ENCODE results near the gene AURKAIP1.

AURKAIP1 gene

DNA sequence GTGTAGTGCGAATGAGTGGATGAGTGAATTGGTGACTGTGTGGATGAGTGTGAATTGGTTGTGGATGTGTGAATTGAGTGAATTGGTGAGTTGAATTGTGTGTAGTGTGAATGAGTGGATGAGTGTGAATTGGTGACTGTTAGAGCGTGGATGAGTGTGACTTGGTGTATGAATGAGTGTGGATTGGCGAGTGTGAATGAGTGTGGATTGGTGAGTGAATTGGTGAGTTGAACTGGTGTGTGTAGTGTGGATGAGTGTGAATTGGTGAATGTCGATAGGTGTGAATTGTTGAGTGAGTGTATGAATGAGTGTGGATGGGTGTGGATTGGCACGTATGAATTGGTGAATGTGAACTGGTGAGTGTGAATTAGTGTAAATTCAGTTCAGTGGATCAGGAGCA, 7.7 kb downstream of the AURKAIP1 start:
- no peaks in the 10 kb centered on the region for H3K79me2 ChIP-seq (ENCODE audit: insufficient read depth, low read length)
- H3K36me3 ChIP-seq (ENCODE audit: insufficient read depth, low read length) = peaks cover 10% of the 10 kb centered on the region; the same call in 1 of the 2 replicates
- no peak overlapping the region for H2AFZ ChIP-seq (ENCODE audit: low read depth, low read length)
- H3K9ac ChIP-seq (ENCODE audit: low read depth, low read length) = no peak overlapping the region
- peaks cover 12% of the 10 kb centered on the region for H3K4me1 ChIP-seq (ENCODE audit: insufficient read depth, low read length)
- H4K20me1 ChIP-seq (ENCODE audit: insufficient read depth, low read length) = peaks cover 12% of the 10 kb centered on the region
- DNase-seq = no peak
- H3K4me2 ChIP-seq (ENCODE audit: insufficient read depth, low read length) = no peak overlapping the region
- no peak for TF ChIP-seq EZH2 (IDR thresholded peaks at IDR 0.05; ENCODE audit: borderline replicate concordance, low read depth, low read length, severe bottlenecking)
- TF ChIP-seq, protein P1, sequence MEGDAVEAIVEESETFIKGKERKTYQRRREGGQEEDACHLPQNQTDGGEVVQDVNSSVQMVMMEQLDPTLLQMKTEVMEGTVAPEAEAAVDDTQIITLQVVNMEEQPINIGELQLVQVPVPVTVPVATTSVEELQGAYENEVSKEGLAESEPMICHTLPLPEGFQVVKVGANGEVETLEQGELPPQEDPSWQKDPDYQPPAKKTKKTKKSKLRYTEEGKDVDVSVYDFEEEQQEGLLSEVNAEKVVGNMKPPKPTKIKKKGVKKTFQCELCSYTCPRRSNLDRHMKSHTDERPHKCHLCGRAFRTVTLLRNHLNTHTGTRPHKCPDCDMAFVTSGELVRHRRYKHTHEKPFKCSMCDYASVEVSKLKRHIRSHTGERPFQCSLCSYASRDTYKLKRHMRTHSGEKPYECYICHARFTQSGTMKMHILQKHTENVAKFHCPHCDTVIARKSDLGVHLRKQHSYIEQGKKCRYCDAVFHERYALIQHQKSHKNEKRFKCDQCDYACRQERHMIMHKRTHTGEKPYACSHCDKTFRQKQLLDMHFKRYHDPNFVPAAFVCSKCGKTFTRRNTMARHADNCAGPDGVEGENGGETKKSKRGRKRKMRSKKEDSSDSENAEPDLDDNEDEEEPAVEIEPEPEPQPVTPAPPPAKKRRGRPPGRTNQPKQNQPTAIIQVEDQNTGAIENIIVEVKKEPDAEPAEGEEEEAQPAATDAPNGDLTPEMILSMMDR (IDR thresholded peaks at IDR 0.05; ENCODE audit: borderline replicate concordance, extremely low read depth, low read length, poor library complexity, severe bottlenecking) = no peak
- no peaks in the 10 kb centered on the region for H3K27me3 ChIP-seq (ENCODE audit: insufficient read depth, low read length, poor library complexity)
- no peak for ATAC-seq (ENCODE audit: insufficient read depth, low read depth)
- H3K27ac ChIP-seq (ENCODE audit: low read length) = no peak overlapping the region
- H3K4me3 ChIP-seq (ENCODE audit: low read depth in 1 of 2, low read length in 2 of 2) = no peak overlapping the region
- peaks cover 17% of the 10 kb centered on the region for H3K9me3 ChIP-seq (ENCODE audit: insufficient read depth, low read length, severe bottlenecking)

DNA sequence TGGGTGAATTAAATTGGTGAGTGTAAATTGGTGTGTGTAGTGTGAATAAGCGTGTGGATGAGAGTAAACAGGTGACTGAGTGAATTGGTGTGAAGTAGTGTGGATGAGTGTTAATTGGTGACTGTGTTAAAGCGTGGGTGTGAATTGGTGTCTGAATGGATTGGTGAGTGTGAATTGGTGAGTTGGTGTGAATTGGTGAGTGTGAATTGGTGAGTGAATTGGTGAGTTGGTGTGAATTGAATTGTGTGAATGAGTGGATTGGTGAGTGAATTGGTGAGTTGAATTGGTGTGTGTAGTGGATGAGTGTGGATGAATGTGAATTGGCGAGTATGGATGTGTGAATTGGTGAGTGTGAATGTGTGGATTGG, 8.3 kb downstream of the AURKAIP1 start:
- Histone ChIP-seq H3K9me3 (ENCODE audit: insufficient read depth, low read length, severe bottlenecking) (peaks cover 17% of the 10 kb centered on the region), H3K27ac (ENCODE audit: low read length) (no peak overlapping the region), H3K4me2 (ENCODE audit: insufficient read depth, low read length) (no peak overlapping the region), H4K20me1 (ENCODE audit: insufficient read depth, low read length) (peaks cover 6% of the 10 kb centered on the region), H3K4me3 (ENCODE audit: low read depth in 1 of 2, low read length in 2 of 2) (no peak overlapping the region), H3K79me2 (ENCODE audit: insufficient read depth, low read length) (no peaks in the 10 kb centered on the region), H3K9ac (ENCODE audit: low read depth, low read length) (no peak overlapping the region), H3K4me1 (ENCODE audit: insufficient read depth, low read length) (peaks cover 6% of the 10 kb centered on the region), H3K27me3 (ENCODE audit: insufficient read depth, low read length, poor library complexity) (no peaks in the 10 kb centered on the region), H2AFZ (ENCODE audit: low read depth, low read length) (no peak overlapping the region), H3K36me3 (ENCODE audit: insufficient read depth, low read length) (peaks cover 6% of the 10 kb centered on the region; the same call in 1 of the 2 replicates)
- TF ChIP-seq, protein P1 (IDR thresholded peaks at IDR 0.05; ENCODE audit: borderline replicate concordance, extremely low read depth, low read length, poor library complexity, severe bottlenecking) = no peak
- TF ChIP-seq EZH2 (IDR thresholded peaks at IDR 0.05; ENCODE audit: borderline replicate concordance, low read depth, low read length, severe bottlenecking) = no peak
- ATAC-seq (ENCODE audit: insufficient read depth, low read depth) = no peak
- no peak for DNase-seq

DNA sequence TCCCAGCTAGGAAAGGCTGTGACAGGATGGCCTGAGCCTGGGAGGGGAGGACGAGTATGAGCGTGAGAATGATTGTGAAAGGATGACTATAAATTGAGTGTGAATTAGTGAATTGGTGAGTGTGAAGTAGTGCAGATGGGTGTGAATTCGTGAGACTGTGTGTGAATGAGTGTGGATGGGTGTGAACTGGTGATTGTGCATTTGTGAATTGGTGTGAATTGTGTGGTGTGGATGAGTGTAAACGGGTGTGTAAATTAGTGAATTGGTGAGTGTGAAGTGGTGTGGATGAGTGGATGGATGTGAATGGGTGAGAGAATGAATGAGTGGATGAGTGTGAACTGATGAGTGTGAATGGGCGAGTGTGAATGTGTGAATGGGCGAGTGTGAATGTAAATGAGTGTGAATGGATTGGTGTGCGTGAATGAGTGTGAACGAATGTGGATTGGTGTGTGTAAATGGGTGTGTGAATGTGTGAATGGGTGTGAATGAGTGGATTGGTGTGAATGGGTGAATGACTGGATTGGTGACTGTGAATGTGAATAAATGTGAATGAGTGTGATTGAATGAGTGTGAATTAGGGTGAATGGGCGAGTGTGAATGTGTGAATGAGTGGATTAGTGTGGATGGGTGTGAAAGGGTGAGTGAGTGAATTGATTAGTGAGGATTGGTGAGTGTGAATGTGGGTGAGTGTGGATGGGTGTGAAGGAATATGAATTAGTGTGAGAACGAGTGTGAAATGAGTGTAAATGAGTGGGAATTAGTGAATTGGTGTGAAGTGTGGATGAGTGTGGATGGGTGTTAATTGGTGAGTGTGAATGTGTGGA, 8.9 kb downstream of the AURKAIP1 start:
- DNase-seq = no peak
- Histone ChIP-seq H3K27me3 (ENCODE audit: insufficient read depth, low read length, poor library complexity) (no peaks in the 10 kb centered on the region), H3K9ac (ENCODE audit: low read depth, low read length) (no peak overlapping the region), H3K79me2 (ENCODE audit: insufficient read depth, low read length) (no peaks in the 10 kb centered on the region), H3K4me1 (ENCODE audit: insufficient read depth, low read length) (no peaks in the 10 kb centered on the region), H2AFZ (ENCODE audit: low read depth, low read length) (no peak overlapping the region), H3K27ac (ENCODE audit: low read length) (no peak overlapping the region), H3K9me3 (ENCODE audit: insufficient read depth, low read length, severe bottlenecking) (peaks cover 17% of the 10 kb centered on the region), H4K20me1 (ENCODE audit: insufficient read depth, low read length) (no peaks in the 10 kb centered on the region; the same call in 1 of the 2 replicates), H3K36me3 (ENCODE audit: insufficient read depth, low read length) (no peaks in the 10 kb centered on the region), H3K4me3 (ENCODE audit: low read depth in 1 of 2, low read length in 2 of 2) (no peak overlapping the region), H3K4me2 (ENCODE audit: insufficient read depth, low read length) (no peak overlapping the region)
- ATAC-seq (ENCODE audit: insufficient read depth, low read depth) = no peak
- no peak for TF ChIP-seq EZH2 (IDR thresholded peaks at IDR 0.05; ENCODE audit: borderline replicate concordance, low read depth, low read length, severe bottlenecking)
- TF ChIP-seq, protein P1 (IDR thresholded peaks at IDR 0.05; ENCODE audit: borderline replicate concordance, extremely low read depth, low read length, poor library complexity, severe bottlenecking) = no peak
